B cell (primary cell): ENCODE measurements around the gene TCHH. TPM values are rescaled to one million over a fixed set of nuclear protein-coding genes. Genes with fewer than 3 reads are reported as not detected.

Source experiments
- ATAC-seq: fragments of 200-7000 bp; cut with Tn5 transposase; one replicate; pipeline ENCODE4 v1.10.0; 2021; ENCODE audit warnings: low read depth, mild to moderate bottlenecking, moderate number of reproducible peaks, moderate library complexity
- CTCF ChIA-PET: fragments of 350-600 bp; sonication (Branson Sonifier 250); formaldehyde crosslinking; loops from one replicate; lab custom pipeline; 2021; ENCODE audit warnings: antibody characterized with exemption, inconsistent platforms; lab: Charles Lee
- POLR2A ChIA-PET: fragments of 350-600 bp; sonication (Branson Sonifier 250); formaldehyde crosslinking; loops from one replicate; lab custom pipeline; 2021; ENCODE audit warnings: antibody characterized with exemption; lab: Charles Lee
- DNase-seq: peaks from one replicate; pipeline ENCODE4 v3.0.0; 2013
- H2AFZ ChIP-seq: 2 replicates; pipeline ENCODE4 v1.6.1; 2012; ENCODE audit warnings: mild to moderate bottlenecking, low read depth, low read length; ENCODE audit not compliant: insufficient read depth, poor library complexity, severe bottlenecking
- H3K27ac ChIP-seq, 2 donors: 1 replicate in 1 of 2; 2 replicates in 1 of 2; pipeline ENCODE4 v1.5.1; 2012 to 2013; ENCODE audit warnings: low read length in 2 of 2, mild to moderate bottlenecking in 2 of 2, moderate library complexity in 1 of 2
- H3K27me3 ChIP-seq, 4 experiments: fragments of 200-600 bp in 1 of 4; sonication (generic) in 1 of 4; replicated peaks in 1 of 4; 1 replicate in 2 of 4; 2 replicates in 2 of 4; pipeline versions ENCODE4 v1.6.1 to v1.7.0; 2013 to 2016; ENCODE audit warnings: low read length in 3 of 4, mild to moderate bottlenecking in 2 of 4, mixed read lengths in 1 of 4, moderate library complexity in 1 of 4; ENCODE audit not compliant: insufficient read depth in 4 of 4, control insufficient read depth in 3 of 4; ENCODE audit errors: control extremely low read depth in 1 of 4
- H3K36me3 ChIP-seq, 2 experiments: replicated peaks in 1 of 2; 1 replicate in 1 of 2; 2 replicates in 1 of 2; pipeline versions ENCODE4 v1.6.1 to v1.7.1; 2013; ENCODE audit warnings: low read length in 1 of 2; ENCODE audit not compliant: insufficient read depth in 2 of 2, control insufficient read depth in 1 of 2; ENCODE audit errors: control extremely low read depth in 1 of 2, extremely low read depth in 1 of 2
- H3K4me1 ChIP-seq, 2 donors: fragments of 200-600 bp in 1 of 2; sonication (generic) in 1 of 2; 1 replicate in 1 of 2; 2 replicates in 1 of 2; pipeline versions ENCODE4 v1.5.1 to v1.6.1; 2013 to 2017; ENCODE audit warnings: low read length in 2 of 2; ENCODE audit not compliant: control insufficient read depth in 2 of 2, insufficient read depth in 2 of 2
- H3K4me2 ChIP-seq: replicated peaks from 2 replicates; pipeline ENCODE3; 2012; ENCODE audit warnings: mild to moderate bottlenecking, low read depth, low read length; ENCODE audit not compliant: poor library complexity, severe bottlenecking
- H3K4me3 ChIP-seq, 5 experiments: fragments of 200-600 bp in 1 of 5; sonication (generic) in 1 of 5; 1 replicate in 3 of 5; 2 replicates in 2 of 5; pipeline versions ENCODE4 v1.5.1 to v1.7.0; 2011 to 2016; ENCODE audit warnings: low read length in 4 of 5, mild to moderate bottlenecking in 4 of 5, low read depth in 2 of 5, control low read depth in 1 of 5, moderate library complexity in 1 of 5; ENCODE audit not compliant: insufficient read depth in 1 of 5; ENCODE audit errors: control extremely low read depth in 1 of 5, extremely low read depth in 1 of 5
- H3K79me2 ChIP-seq: fragments of 200-600 bp; sonication (generic); one replicate; pipeline ENCODE4 v1.6.0; 2016; ENCODE audit warnings: low read length; ENCODE audit not compliant: control insufficient read depth, insufficient read depth
- H3K9ac ChIP-seq: fragments of 200-600 bp; sonication (generic); 2 replicates; pipeline ENCODE4 v1.6.1; 2017; ENCODE audit warnings: mild to moderate bottlenecking, low read length, moderate library complexity
- H3K9me3 ChIP-seq, 3 donors: one replicate each; pipeline versions ENCODE4 v1.6.1 to v1.7.1; 2013; ENCODE audit warnings: low read length in 2 of 3; ENCODE audit not compliant: control insufficient read depth in 2 of 3, insufficient read depth in 1 of 3; ENCODE audit errors: control extremely low read depth in 1 of 3
- H4K20me1 ChIP-seq: 2 replicates; pipeline ENCODE4 v1.6.0; 2012; ENCODE audit warnings: mild to moderate bottlenecking, low read length; ENCODE audit not compliant: insufficient read depth, control insufficient read depth, poor library complexity, severe bottlenecking
- H3K27ac Mint-ChIP-seq: one replicate; pipeline ENCODE4 v1.8.0; 2021; ENCODE audit warnings: mixed read lengths
- H3K27me3 Mint-ChIP-seq: one replicate; pipeline ENCODE4 v1.8.0; 2021; ENCODE audit warnings: mixed read lengths
- H3K4me1 Mint-ChIP-seq: one replicate; pipeline ENCODE4 v1.8.0; 2021; ENCODE audit warnings: mixed read lengths
- H3K4me3 Mint-ChIP-seq: one replicate; pipeline ENCODE4 v1.8.0; 2021; ENCODE audit warnings: mixed read lengths
- H3K9me3 Mint-ChIP-seq: one replicate; pipeline ENCODE4 v1.8.0; 2022; ENCODE audit warnings: mixed read lengths; ENCODE audit not compliant: insufficient read depth
- CTCF ChIP-seq: fragments of 200-600 bp; IDR thresholded peaks from one replicate; pipeline ENCODE4 v1.8.0; 2022; ENCODE audit warnings: antibody characterized with exemption, mild to moderate bottlenecking
- EZH2 ChIP-seq: IDR thresholded peaks from 2 replicates; pipeline ENCODE4 v1.6.1; 2012; ENCODE audit warnings: borderline replicate concordance, low read depth, mild to moderate bottlenecking, moderate library complexity, low read length; ENCODE audit not compliant: insufficient read depth, poor library complexity, severe bottlenecking
- WGBS: methylation state at CpG from one replicate; pipeline ENCODE4 v1.1.5; 2013; ENCODE audit warnings: missing lambda C conversion rate; ENCODE audit not compliant: insufficient coverage; 5-methylcytosine and 5-hydroxymethylcytosine counted together
- intact Hi-C: fragments of 100-400 bp; cut with micrococcal nuclease; formaldehyde crosslinking; loops from one replicate; pipeline ENCODE4 v1.10.0; 2022
- polyA plus RNA-seq: library from polyadenylated mRNA; depleted of rRNA; stranded (reverse); fragments of >200 nt; gene quantifications from 2 replicates; pipeline ENCODE4 v1.2.3, GENCODE V29; 2012
- total RNA-seq, 2 donors: library from RNA; stranded (reverse); fragments of 120-200 nt in 1 of 2; gene quantifications; 1 replicate in 1 of 2; 2 replicates in 1 of 2; pipeline versions ENCODE4 v1.2.3 to v1.2.4, GENCODE V29; 2013 to 2022

TCHH gene
- total and polyA plus RNA-seq, 2 donors (not counting 1 experiment from before 2014, with no cell fraction given): not detected

DNA sequence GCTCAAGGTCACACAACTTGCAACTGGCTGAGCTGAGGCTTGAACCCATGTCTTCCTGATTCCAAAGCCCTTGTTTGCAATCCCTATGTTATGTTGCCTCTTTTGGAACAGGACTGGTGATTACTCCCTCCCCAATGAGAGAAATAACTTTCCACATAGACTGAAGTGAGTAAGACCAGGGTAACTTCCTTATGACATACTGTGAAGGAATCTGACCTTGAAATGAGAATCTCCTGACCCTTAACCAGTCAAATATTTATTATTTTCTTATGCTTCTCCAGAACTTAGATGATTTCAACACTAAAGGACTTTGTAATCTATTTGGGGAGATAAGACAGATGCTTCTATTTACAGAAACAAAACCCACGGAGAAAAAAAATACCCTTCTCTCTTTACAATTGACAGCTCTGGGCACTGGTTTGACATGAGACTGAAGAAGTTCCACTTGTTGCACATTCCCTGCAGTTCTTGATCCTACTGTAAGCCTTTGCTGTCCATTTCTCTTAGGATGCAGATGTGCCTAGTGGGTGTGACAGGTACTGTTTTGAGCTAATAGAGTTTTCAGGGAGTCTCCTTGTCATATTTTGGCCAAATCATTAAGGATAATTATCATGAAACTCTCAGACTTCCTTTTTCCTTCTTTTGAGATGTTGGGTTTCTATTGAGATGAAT, 47.7 kb upstream of the TCHH start:
- POLR2A ChIA-PET: no interaction called here

More for the DNA sequence above, 47.7 kb upstream of the TCHH start:
- no peaks in the 10 kb centered on the region for H3K9me3 ChIP-seq
- ATAC-seq: no peak
- H3K27me3 Mint-ChIP-seq: peaks cover 25% of the 10 kb centered on the region
- H3K27me3 ChIP-seq: peaks cover 0 to 16% (median 10%) of the 10 kb centered on the region in 4 experiments
- TF ChIP-seq EZH2 (no peak), CTCF (no peak)
- no peak overlapping the region for H2AFZ ChIP-seq
- DNase-seq: no peak
- WGBS: no CpG with 5 or more reads among the region's 1 CpG
- H3K4me3 Mint-ChIP-seq: no peak overlapping the region
- intact Hi-C loops: no loop called here
- no peak overlapping the region for H3K4me3 ChIP-seq
- H3K9ac ChIP-seq: no peak overlapping the region
- no peak overlapping the region for H3K4me2 ChIP-seq
- H3K4me1 ChIP-seq: peaks cover 15 to 16% of the 10 kb centered on the region in 2 donors
- H3K9me3 Mint-ChIP-seq: no peaks in the 10 kb centered on the region
- peaks cover 22% of the 10 kb centered on the region for H3K4me1 Mint-ChIP-seq
- no peak overlapping the region for H3K27ac ChIP-seq
- CTCF ChIA-PET: no interaction called here
- H3K79me2 ChIP-seq: no peaks in the 10 kb centered on the region
- H3K27ac Mint-ChIP-seq: no peak overlapping the region
- no peaks in the 10 kb centered on the region for H3K36me3 ChIP-seq
- no peaks in the 10 kb centered on the region for H4K20me1 ChIP-seq
